Measurements from ENCODE around the gene RBMX. TPM values are rescaled to one million over a fixed set of nuclear protein-coding genes. Genes with fewer than 3 reads are reported as not detected.

The RBMX gene
- total RNA-seq, 2 donors from 2014 or later = 380 to 396 TPM

DNA sequence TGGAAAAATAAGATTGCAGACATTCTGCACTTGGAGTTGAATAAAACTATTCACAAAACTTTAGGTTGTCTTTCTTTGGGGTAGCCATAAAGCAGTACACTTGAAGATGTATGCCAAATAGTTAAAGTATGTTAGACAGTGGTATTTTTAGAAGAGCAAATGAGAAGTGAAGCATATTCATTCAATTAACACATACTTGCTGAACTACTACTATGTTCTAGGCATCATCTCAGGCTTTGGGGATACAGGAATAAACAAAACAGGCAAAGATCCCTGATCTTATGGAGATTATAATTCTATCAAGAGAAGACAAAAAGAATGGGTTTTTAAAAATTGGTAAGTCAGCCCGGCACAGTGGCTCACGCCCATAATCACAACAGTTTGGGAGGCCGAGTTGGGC, 29.0 kb downstream of the RBMX start:
- TF ChIP-seq, protein P1, sequence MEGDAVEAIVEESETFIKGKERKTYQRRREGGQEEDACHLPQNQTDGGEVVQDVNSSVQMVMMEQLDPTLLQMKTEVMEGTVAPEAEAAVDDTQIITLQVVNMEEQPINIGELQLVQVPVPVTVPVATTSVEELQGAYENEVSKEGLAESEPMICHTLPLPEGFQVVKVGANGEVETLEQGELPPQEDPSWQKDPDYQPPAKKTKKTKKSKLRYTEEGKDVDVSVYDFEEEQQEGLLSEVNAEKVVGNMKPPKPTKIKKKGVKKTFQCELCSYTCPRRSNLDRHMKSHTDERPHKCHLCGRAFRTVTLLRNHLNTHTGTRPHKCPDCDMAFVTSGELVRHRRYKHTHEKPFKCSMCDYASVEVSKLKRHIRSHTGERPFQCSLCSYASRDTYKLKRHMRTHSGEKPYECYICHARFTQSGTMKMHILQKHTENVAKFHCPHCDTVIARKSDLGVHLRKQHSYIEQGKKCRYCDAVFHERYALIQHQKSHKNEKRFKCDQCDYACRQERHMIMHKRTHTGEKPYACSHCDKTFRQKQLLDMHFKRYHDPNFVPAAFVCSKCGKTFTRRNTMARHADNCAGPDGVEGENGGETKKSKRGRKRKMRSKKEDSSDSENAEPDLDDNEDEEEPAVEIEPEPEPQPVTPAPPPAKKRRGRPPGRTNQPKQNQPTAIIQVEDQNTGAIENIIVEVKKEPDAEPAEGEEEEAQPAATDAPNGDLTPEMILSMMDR (conservative IDR thresholded peaks at IDR 0.05) = no peak
- H3K9me3 ChIP-seq (ENCODE audit: control insufficient read depth, low read length) = no peaks in the 10 kb centered on the region
- no peak overlapping the region for H3K4me3 ChIP-seq (ENCODE audit: low read length)
- peaks cover 18% of the 10 kb centered on the region for H3K36me3 ChIP-seq (ENCODE audit: control insufficient read depth, insufficient read depth, low read length)
- Mint-ChIP-seq H3K4me3 (no peak overlapping the region), H3K9me3 (peaks cover 54% of the 10 kb centered on the region), H3K4me1 (no peaks in the 10 kb centered on the region), H3K27ac (no peak overlapping the region), H3K27me3 (ENCODE audit: insufficient read depth) (no peaks in the 10 kb centered on the region), H3K36me3 (ENCODE audit: low read depth) (peaks cover 49% of the 10 kb centered on the region)
- H3K4me1 ChIP-seq (ENCODE audit: control insufficient read depth, insufficient read depth, low read length) = no peaks in the 10 kb centered on the region
- H3K27me3 ChIP-seq (ENCODE audit: control insufficient read depth, insufficient read depth, low read length, poor library complexity, severe bottlenecking) = no peaks in the 10 kb centered on the region
- DNase-seq = no peak
- H3K27ac ChIP-seq (ENCODE audit: low read depth, low read length) = no peak overlapping the region
- no peak overlapping the region for H3K9ac ChIP-seq (ENCODE audit: extremely low read depth, low read length, poor library complexity, severe bottlenecking)
- WGBS, 2 experiments (ENCODE audit: insufficient coverage in 1 of 2, insufficient read length in 1 of 2) = 92 to 100% methylated on average over 1 to 3 of the region's 3 CpGs

DNA sequence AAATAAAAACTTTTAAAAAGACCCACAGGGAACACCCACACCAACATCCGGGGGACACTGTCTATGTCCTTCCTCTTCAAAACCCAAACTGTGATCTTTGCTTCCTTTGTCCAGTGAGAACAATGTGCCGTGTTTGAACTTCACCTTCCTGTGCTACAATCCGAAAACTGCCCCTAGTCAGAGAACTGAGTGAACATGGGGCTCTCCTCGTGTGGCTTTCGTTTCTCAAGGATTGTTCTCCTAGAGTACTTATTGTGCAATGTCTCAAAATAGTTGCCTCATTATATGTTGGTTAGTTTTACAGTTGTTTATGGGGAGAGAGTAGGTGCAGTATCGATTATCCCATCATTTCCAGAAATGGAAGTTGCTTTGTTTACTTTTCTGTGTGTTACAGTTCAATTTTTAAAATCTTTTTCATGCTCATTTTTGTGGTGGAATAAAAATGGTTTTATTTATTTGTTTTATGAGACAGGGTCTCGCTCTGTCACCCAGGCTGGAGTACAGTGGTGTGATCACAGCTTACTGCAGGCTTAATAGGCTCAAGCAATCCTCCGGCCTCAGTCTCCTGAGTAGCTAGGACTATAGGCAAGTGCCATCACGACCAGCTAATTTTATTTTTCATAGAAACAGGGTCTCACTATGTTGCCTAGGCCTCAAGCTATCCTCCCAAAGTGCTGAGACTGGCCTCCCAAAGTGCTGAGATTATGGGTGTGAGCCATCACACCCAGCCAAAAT, 29.9 kb downstream of the RBMX start:
- no peaks in the 10 kb centered on the region for H3K27me3 Mint-ChIP-seq (ENCODE audit: insufficient read depth)

DNA sequence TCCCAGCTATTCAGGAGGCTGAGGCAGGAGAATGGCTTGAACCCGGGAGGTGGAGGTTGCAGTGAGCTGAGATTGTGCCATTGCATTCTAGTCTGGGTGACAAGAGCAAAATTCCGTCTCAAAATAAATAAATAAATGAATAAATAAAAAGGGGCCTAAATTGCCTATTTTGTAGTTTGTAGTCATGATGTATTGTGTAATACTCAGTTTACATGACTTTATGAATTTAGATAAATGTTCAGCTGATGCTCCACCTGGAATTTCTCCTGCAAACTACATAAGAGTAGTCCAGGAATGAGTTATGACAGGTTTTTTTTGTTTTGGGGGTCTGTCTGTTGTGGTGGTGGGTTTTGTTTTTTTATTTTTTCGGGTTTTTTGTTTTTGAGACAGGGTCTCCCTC, 31.1 kb downstream of the RBMX start:
- TF ChIP-seq, protein P1 (conservative IDR thresholded peaks at IDR 0.05) = no peak
- H3K9ac ChIP-seq (ENCODE audit: extremely low read depth, low read length, poor library complexity, severe bottlenecking) = no peak overlapping the region
- DNase-seq = no peak
- peaks cover 57% of the 10 kb centered on the region for H3K9me3 Mint-ChIP-seq
- H3K27me3 ChIP-seq (ENCODE audit: control insufficient read depth, insufficient read depth, low read length, poor library complexity, severe bottlenecking) = no peaks in the 10 kb centered on the region
- H3K9me3 ChIP-seq (ENCODE audit: control insufficient read depth, low read length) = no peaks in the 10 kb centered on the region
- peaks cover 49% of the 10 kb centered on the region for H3K36me3 Mint-ChIP-seq (ENCODE audit: low read depth)
- no peak overlapping the region for H3K27ac Mint-ChIP-seq
- no peak overlapping the region for H3K4me3 Mint-ChIP-seq
- no peak overlapping the region for H3K27ac ChIP-seq (ENCODE audit: low read depth, low read length)
- no peaks in the 10 kb centered on the region for H3K27me3 Mint-ChIP-seq (ENCODE audit: insufficient read depth)
- peaks cover 16% of the 10 kb centered on the region for H3K36me3 ChIP-seq (ENCODE audit: control insufficient read depth, insufficient read depth, low read length)
- no peaks in the 10 kb centered on the region for H3K4me1 ChIP-seq (ENCODE audit: control insufficient read depth, insufficient read depth, low read length)
- WGBS, 2 experiments (ENCODE audit: insufficient coverage in 1 of 2, insufficient read length in 1 of 2) = 100% methylated on average over 2 of the region's 3 CpGs; no CpG with 5 or more reads in 1 of the 2 experiments
- no peak overlapping the region for H3K4me3 ChIP-seq (ENCODE audit: low read length)
- no peaks in the 10 kb centered on the region for H3K4me1 Mint-ChIP-seq

More for the DNA sequence above, 29.9 kb downstream of the RBMX start:
- Mint-ChIP-seq H3K27ac (no peak overlapping the region), H3K36me3 (ENCODE audit: low read depth) (peaks cover 51% of the 10 kb centered on the region), H3K4me3 (no peak overlapping the region), H3K4me1 (no peaks in the 10 kb centered on the region), H3K9me3 (peaks cover 55% of the 10 kb centered on the region)
- 83 to 97% methylated on average over 2 to 9 of the region's 9 CpGs for WGBS, 2 experiments (ENCODE audit: insufficient coverage in 1 of 2, insufficient read length in 1 of 2)
- no peak overlapping the region for H3K27ac ChIP-seq (ENCODE audit: low read depth, low read length)
- H3K27me3 ChIP-seq (ENCODE audit: control insufficient read depth, insufficient read depth, low read length, poor library complexity, severe bottlenecking) = no peaks in the 10 kb centered on the region
- no peak overlapping the region for H3K4me3 ChIP-seq (ENCODE audit: low read length)
- no peaks in the 10 kb centered on the region for H3K4me1 ChIP-seq (ENCODE audit: control insufficient read depth, insufficient read depth, low read length)
- TF ChIP-seq, protein P1 (conservative IDR thresholded peaks at IDR 0.05) = no peak
- H3K9me3 ChIP-seq (ENCODE audit: control insufficient read depth, low read length) = no peaks in the 10 kb centered on the region
- H3K9ac ChIP-seq (ENCODE audit: extremely low read depth, low read length, poor library complexity, severe bottlenecking) = no peak overlapping the region
- DNase-seq = no peak
- H3K36me3 ChIP-seq (ENCODE audit: control insufficient read depth, insufficient read depth, low read length) = peaks cover 16% of the 10 kb centered on the region

Data from endodermal cell (in vitro differentiated cells).